Measurements from ENCODE around the gene EFHD2. TPM values are rescaled to one million over a fixed set of nuclear protein-coding genes. Genes with fewer than 3 reads are reported as not detected.

EFHD2 gene
- total and polyA plus RNA-seq, 2 donors (not counting 1 experiment from before 2014, with no cell fraction given) = 14.9 to 23.5 TPM

DNA sequence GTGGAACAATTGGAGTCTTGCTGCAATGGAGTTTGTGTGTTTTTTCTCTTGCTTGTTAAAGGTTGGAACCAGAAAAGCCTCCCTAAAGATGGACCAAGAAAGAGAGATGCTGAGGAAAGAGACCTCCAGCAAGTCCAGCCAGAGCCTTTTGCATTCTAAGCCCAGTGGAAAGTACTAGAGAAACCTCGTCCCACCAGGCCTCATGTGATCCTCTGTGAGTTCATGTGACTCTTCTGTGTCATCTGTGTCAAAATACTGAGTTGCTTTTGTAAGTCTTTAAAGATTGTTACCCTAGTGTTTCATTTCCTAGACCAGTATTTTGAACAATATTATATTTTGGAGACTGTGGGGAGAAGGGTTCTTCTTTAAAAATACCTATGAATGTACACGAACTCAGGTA is 12.5 kb upstream of the EFHD2 start:
- no peak overlapping the region for H3K4me3 ChIP-seq (replicated peaks in 1 of 4; ENCODE audit: control extremely low read depth in 1 of 4, insufficient read depth in 1 of 4, low read depth in 3 of 4, low read length in 4 of 4)
- H3K9me3 ChIP-seq (ENCODE audit: control insufficient read depth, insufficient read depth, low read depth, low read length) = no peaks in the 10 kb centered on the region
- H3K9ac ChIP-seq (ENCODE audit: insufficient read depth, low read length) = no peak overlapping the region
- no peaks in the 10 kb centered on the region for H3K36me3 ChIP-seq (ENCODE audit: control insufficient read depth, insufficient read depth, low read length)
- DNase-seq (ENCODE audit: low read depth in 2 of 2) = no peak
- TF ChIP-seq EZH2 (IDR thresholded peaks at IDR 0.05; ENCODE audit: low read length, missing control alignments) = no peak
- TF ChIP-seq, protein P1, sequence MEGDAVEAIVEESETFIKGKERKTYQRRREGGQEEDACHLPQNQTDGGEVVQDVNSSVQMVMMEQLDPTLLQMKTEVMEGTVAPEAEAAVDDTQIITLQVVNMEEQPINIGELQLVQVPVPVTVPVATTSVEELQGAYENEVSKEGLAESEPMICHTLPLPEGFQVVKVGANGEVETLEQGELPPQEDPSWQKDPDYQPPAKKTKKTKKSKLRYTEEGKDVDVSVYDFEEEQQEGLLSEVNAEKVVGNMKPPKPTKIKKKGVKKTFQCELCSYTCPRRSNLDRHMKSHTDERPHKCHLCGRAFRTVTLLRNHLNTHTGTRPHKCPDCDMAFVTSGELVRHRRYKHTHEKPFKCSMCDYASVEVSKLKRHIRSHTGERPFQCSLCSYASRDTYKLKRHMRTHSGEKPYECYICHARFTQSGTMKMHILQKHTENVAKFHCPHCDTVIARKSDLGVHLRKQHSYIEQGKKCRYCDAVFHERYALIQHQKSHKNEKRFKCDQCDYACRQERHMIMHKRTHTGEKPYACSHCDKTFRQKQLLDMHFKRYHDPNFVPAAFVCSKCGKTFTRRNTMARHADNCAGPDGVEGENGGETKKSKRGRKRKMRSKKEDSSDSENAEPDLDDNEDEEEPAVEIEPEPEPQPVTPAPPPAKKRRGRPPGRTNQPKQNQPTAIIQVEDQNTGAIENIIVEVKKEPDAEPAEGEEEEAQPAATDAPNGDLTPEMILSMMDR (conservative IDR thresholded peaks at IDR 0.05 in 1 of 2, IDR thresholded peaks at IDR 0.05 in 1 of 2; ENCODE audit: low read depth in 1 of 2, low read length in 2 of 2) = no peak
- no peak overlapping the region for H2AFZ ChIP-seq (ENCODE audit: low read length)
- no peak overlapping the region for H3K4me2 ChIP-seq (ENCODE audit: extremely low read depth, insufficient read depth, low read length)
- H3K27me3 ChIP-seq (ENCODE audit: control insufficient read depth, insufficient read depth, low read length) = peaks cover 2% of the 10 kb centered on the region
- no peak overlapping the region for H3K27ac ChIP-seq (ENCODE audit: insufficient read depth, low read length)
- H3K4me1 ChIP-seq (ENCODE audit: control insufficient read depth, extremely low read depth, insufficient read depth, low read length) = no peaks in the 10 kb centered on the region
- no peaks in the 10 kb centered on the region for H3K79me2 ChIP-seq (ENCODE audit: control insufficient read depth, insufficient read depth, low read length)
- H4K20me1 ChIP-seq (ENCODE audit: control insufficient read depth, extremely low read depth, insufficient read depth, low read length) = no peaks in the 10 kb centered on the region

DNA sequence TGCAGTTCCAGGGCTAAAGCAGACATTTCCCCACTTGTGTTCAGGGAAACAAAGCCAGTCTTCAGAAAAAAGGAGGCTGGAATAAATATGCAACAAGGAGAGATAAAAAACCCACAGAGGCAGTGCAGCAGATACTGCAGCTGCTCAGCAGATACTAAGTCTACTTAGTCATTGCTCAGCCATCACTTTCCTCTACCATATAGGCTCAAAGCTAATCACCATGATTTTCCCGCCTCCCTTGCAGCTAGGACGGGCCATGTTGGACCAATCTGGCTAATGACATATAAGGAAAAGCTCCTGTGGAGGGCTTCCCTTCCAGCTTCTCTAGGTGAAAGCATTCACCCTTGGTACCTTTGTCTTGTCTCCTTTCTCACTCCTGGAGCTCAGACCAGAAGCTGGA is 10.0 kb upstream of the EFHD2 start:
- no peak for TF ChIP-seq EZH2 (IDR thresholded peaks at IDR 0.05; ENCODE audit: low read length, missing control alignments)
- TF ChIP-seq, protein P1 (conservative IDR thresholded peaks at IDR 0.05 in 1 of 2, IDR thresholded peaks at IDR 0.05 in 1 of 2; ENCODE audit: low read depth in 1 of 2, low read length in 2 of 2) = no peak
- no peaks in the 10 kb centered on the region for H3K4me1 ChIP-seq (ENCODE audit: control insufficient read depth, extremely low read depth, insufficient read depth, low read length)
- no peaks in the 10 kb centered on the region for H4K20me1 ChIP-seq (ENCODE audit: control insufficient read depth, extremely low read depth, insufficient read depth, low read length)
- H3K9ac ChIP-seq (ENCODE audit: insufficient read depth, low read length) = no peak overlapping the region
- H3K4me2 ChIP-seq (ENCODE audit: extremely low read depth, insufficient read depth, low read length) = no peak overlapping the region
- H3K79me2 ChIP-seq (ENCODE audit: control insufficient read depth, insufficient read depth, low read length) = no peaks in the 10 kb centered on the region
- H3K4me3 ChIP-seq (replicated peaks in 1 of 4; ENCODE audit: control extremely low read depth in 1 of 4, insufficient read depth in 1 of 4, low read depth in 3 of 4, low read length in 4 of 4) = no peak overlapping the region
- H3K27ac ChIP-seq (ENCODE audit: insufficient read depth, low read length) = no peak overlapping the region
- no peaks in the 10 kb centered on the region for H3K36me3 ChIP-seq (ENCODE audit: control insufficient read depth, insufficient read depth, low read length)
- H2AFZ ChIP-seq (ENCODE audit: low read length) = no peak overlapping the region
- H3K27me3 ChIP-seq (ENCODE audit: control insufficient read depth, insufficient read depth, low read length) = peaks cover 2% of the 10 kb centered on the region
- no peaks in the 10 kb centered on the region for H3K9me3 ChIP-seq (ENCODE audit: control insufficient read depth, insufficient read depth, low read depth, low read length)
- DNase-seq (ENCODE audit: low read depth in 2 of 2) = no peak

DNA sequence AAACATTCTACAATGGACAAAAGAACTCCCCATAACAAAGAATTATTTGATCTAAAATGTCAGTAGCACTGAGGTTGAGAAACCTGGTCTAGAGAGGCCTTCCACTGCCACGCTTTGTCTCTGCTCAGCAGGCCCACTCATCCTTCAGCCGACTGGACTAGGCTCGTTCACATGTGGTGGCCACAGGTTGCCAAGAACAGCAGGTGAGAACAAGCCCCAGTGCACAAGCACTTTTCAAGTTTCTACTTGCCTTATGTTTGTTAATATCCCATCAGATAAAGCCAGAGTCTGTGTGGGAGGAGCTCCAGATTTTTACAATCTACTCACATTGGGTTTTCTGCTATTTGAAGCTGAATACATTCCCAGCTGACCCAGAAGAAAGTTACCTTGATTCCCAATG is 9.1 kb upstream of the EFHD2 start:
- H3K36me3 ChIP-seq (ENCODE audit: control insufficient read depth, insufficient read depth, low read length) = no peaks in the 10 kb centered on the region

More for the DNA sequence above, 9.1 kb upstream of the EFHD2 start:
- Histone ChIP-seq H3K4me2 (ENCODE audit: extremely low read depth, insufficient read depth, low read length) (no peak overlapping the region), H3K9me3 (ENCODE audit: control insufficient read depth, insufficient read depth, low read depth, low read length) (no peaks in the 10 kb centered on the region), H3K4me3 (replicated peaks in 1 of 4; ENCODE audit: control extremely low read depth in 1 of 4, insufficient read depth in 1 of 4, low read depth in 3 of 4, low read length in 4 of 4) (no peak overlapping the region), H2AFZ (ENCODE audit: low read length) (no peak overlapping the region), H3K4me1 (ENCODE audit: control insufficient read depth, extremely low read depth, insufficient read depth, low read length) (no peaks in the 10 kb centered on the region), H4K20me1 (ENCODE audit: control insufficient read depth, extremely low read depth, insufficient read depth, low read length) (no peaks in the 10 kb centered on the region), H3K27ac (ENCODE audit: insufficient read depth, low read length) (no peak overlapping the region), H3K9ac (ENCODE audit: insufficient read depth, low read length) (no peak overlapping the region), H3K27me3 (ENCODE audit: control insufficient read depth, insufficient read depth, low read length) (peaks cover 2% of the 10 kb centered on the region), H3K79me2 (ENCODE audit: control insufficient read depth, insufficient read depth, low read length) (no peaks in the 10 kb centered on the region)
- no peak for DNase-seq (ENCODE audit: low read depth in 2 of 2)
- no peak for TF ChIP-seq EZH2 (IDR thresholded peaks at IDR 0.05; ENCODE audit: low read length, missing control alignments)
- TF ChIP-seq, protein P1 (conservative IDR thresholded peaks at IDR 0.05 in 1 of 2, IDR thresholded peaks at IDR 0.05 in 1 of 2; ENCODE audit: low read depth in 1 of 2, low read length in 2 of 2) = no peak

All from fibroblast of lung (primary cell).